Measurements from ENCODE around the gene ATN1. TPM values are rescaled to one million over a fixed set of nuclear protein-coding genes. Genes with fewer than 3 reads are reported as not detected.
A peak's percentile ranks its signal among the peaks of the same experiment; 100 is the strongest.

ATN1 gene
- total RNA-seq, 4 donors from 2014 or later = 11.5 to 31.5 (median 26.5) TPM

DNA sequence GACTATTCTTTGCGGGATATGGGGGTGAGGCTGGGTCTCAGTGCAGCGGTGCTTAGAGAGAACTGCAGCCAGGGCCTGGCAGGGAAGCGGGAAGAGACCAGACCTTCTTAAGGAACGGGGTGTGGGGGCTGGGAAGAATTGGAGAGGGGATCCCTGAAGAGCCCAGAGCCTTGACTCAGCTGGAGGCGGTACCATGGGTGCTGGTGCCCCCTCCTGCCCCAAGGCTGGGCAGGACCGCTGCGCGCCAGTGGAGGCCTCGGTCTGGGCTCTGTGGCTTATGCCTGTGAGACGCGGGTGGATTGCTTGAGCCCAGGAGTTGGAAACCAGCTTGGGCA is 14.5 kb downstream of the ATN1 start:
- ATAC-seq (no peak), DNase-seq (peak in 1 of 2 donors; percentile 43)
- TF ChIP-seq, protein P1, sequence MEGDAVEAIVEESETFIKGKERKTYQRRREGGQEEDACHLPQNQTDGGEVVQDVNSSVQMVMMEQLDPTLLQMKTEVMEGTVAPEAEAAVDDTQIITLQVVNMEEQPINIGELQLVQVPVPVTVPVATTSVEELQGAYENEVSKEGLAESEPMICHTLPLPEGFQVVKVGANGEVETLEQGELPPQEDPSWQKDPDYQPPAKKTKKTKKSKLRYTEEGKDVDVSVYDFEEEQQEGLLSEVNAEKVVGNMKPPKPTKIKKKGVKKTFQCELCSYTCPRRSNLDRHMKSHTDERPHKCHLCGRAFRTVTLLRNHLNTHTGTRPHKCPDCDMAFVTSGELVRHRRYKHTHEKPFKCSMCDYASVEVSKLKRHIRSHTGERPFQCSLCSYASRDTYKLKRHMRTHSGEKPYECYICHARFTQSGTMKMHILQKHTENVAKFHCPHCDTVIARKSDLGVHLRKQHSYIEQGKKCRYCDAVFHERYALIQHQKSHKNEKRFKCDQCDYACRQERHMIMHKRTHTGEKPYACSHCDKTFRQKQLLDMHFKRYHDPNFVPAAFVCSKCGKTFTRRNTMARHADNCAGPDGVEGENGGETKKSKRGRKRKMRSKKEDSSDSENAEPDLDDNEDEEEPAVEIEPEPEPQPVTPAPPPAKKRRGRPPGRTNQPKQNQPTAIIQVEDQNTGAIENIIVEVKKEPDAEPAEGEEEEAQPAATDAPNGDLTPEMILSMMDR (IDR thresholded peaks at IDR 0.05 in 4 of 5, conservative IDR thresholded peaks at IDR 0.05 in 1 of 5) = no peak
- TF ChIP-seq POLR2A (IDR thresholded peaks at IDR 0.05) = no peak
- no peak overlapping the region for H3K4me3 ChIP-seq
- H3K27me3 ChIP-seq = no peaks in the 10 kb centered on the region
- peaks cover 22 to 47% of the 10 kb centered on the region in 2 donors for H3K4me1 ChIP-seq
- in situ Hi-C loops (cut with MboI; ENCODE audit: low sequenced_read_pairs in 4 of 4) (loop anchor here in 2 of 4 donors (10.0 to 25.0 kb wide), 2 partner anchors 170 to 173 kb away; partner anchors contain the start of gene C1RL (in 1 of the 2)), intact Hi-C loops (cut with DNase I; ENCODE audit: low total_unique reads) (loop anchor here (5.0 kb wide), 2 partner anchors 75 to 150 kb away; partner anchors contain the start of genes C1R and TPI1)
- no peaks in the 10 kb centered on the region for H3K9me3 ChIP-seq
- peak overlapping the region; percentile 90 to 94 (median 93) for H3K27ac ChIP-seq
- peaks cover 0 to 16% of the 10 kb centered on the region in 2 donors for H3K36me3 ChIP-seq

DNA sequence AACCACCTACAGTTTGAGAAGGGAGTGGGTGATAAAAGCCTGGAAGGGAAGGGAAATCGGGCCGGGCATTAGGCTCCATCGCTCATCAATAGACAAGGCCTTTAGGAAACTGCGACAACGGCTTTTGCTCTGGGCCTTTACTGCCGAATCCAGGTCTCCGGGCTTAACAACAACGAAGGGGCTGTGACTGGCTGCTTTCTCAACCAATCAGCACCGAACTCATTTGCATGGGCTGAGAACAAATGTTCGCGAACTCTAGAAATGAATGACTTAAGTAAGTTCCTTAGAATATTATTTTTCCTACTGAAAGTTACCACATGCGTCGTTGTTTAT is 15.6 kb downstream of the ATN1 start:
- intact Hi-C loops (cut with DNase I; ENCODE audit: low total_unique reads) (loop anchor here (1.0 to 5.0 kb wide), 3 partner anchors 75 to 149 kb away; partner anchors contain the start of genes C1R, LPCAT3 and TPI1), in situ Hi-C loops (cut with MboI; ENCODE audit: low sequenced_read_pairs in 4 of 4) (loop anchor here in 2 of 4 donors (10.0 to 25.0 kb wide), 2 partner anchors 169 to 171 kb away; partner anchors contain the start of gene C1RL (in 1 of the 2))
- H3K4me1 ChIP-seq = peaks cover 19 to 40% of the 10 kb centered on the region in 2 donors
- H3K4me3 ChIP-seq = peak overlapping the region; percentile 67 to 82 (median 78)
- H3K9me3 ChIP-seq = no peaks in the 10 kb centered on the region
- H3K36me3 ChIP-seq = peaks cover 0 to 17% of the 10 kb centered on the region in 2 donors
- TF ChIP-seq, protein P1 (IDR thresholded peaks at IDR 0.05 in 4 of 5, conservative IDR thresholded peaks at IDR 0.05 in 1 of 5) = no peak
- no peak for TF ChIP-seq POLR2A (IDR thresholded peaks at IDR 0.05)
- DNase-seq (peak; percentile 82 to 88), ATAC-seq (peak; percentile 81)
- H3K27ac ChIP-seq = peak overlapping the region; percentile 90 to 94 (median 93)
- H3K27me3 ChIP-seq = no peaks in the 10 kb centered on the region

DNA sequence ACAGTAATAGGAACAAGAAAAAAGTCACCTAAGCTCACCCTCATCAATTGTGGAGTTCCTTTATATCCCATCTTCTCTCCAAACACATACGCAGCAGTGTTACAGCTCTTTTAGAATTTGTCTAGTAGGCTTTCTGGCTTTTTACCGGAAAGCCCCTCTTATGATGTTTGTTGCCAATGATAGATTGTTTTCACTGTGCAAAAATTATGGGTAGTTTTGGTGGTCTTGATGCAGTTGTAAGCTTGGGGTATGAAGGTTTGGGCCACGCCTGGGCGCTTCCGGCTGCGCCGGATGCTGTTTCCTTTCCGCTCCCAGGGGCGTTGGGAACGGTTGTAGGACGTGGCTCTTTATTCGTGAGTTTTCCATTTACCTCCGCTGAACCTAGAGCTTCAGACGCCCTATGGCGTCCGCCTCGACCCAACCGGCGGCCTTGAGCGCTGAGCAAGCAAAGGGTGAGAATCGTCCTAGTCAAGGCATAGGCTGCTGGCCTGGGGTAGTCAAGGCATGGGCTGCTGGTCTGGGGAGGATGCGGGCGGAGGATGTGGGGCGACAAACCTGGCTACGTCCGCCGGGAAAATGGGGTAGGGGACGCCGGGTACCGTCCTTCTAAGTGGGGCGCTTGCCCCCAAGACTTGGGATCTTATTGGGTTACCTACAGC is 16.1 kb downstream of the ATN1 start, which contains the start of the genes C12orf57 and RNU7-1:
Gene C12orf57 (plus strand): TSS at position 301 of the 659 bp plus-strand sequence. CDS start 100 bp downstream, at position 401.
Gene RNU7-1 (plus strand): TSS at position 95 of the 659 bp plus-strand sequence.
- Histone ChIP-seq H3K36me3 (peaks cover 0 to 17% of the 10 kb centered on the region in 2 donors), H3K4me1 (peaks cover 14 to 35% of the 10 kb centered on the region in 2 donors), H3K27ac (peak within 1 kb of the TSS; percentile 90 to 94 (median 93)), H3K4me3 (peak within 1 kb of the TSS; percentile 67 to 82 (median 78)), H3K27me3 (no peaks in the 10 kb centered on the region), H3K9me3 (no peaks in the 10 kb centered on the region)
- intact Hi-C loops (cut with DNase I; ENCODE audit: low total_unique reads) (loop anchor here (1.0 to 5.0 kb wide), 7 partner anchors 17 to 165 kb away; partner anchors contain the start of genes C1R, C1RL, EMG1 and LPCAT3), in situ Hi-C loops (cut with MboI; ENCODE audit: low sequenced_read_pairs in 4 of 4) (loop anchor here in 2 of 4 donors (10.0 to 25.0 kb wide), 2 partner anchors 168 to 171 kb away; partner anchors contain the start of gene C1RL (in 1 of the 2))
- ATAC-seq (peak; percentile 72 to 74), DNase-seq (peak in 1 of 2 donors; percentile 79)
- TF ChIP-seq, protein P1 (IDR thresholded peaks at IDR 0.05 in 4 of 5, conservative IDR thresholded peaks at IDR 0.05 in 1 of 5) = no peak
- TF ChIP-seq POLR2A (IDR thresholded peaks at IDR 0.05) = peak; percentile 79 to 90

DNA sequence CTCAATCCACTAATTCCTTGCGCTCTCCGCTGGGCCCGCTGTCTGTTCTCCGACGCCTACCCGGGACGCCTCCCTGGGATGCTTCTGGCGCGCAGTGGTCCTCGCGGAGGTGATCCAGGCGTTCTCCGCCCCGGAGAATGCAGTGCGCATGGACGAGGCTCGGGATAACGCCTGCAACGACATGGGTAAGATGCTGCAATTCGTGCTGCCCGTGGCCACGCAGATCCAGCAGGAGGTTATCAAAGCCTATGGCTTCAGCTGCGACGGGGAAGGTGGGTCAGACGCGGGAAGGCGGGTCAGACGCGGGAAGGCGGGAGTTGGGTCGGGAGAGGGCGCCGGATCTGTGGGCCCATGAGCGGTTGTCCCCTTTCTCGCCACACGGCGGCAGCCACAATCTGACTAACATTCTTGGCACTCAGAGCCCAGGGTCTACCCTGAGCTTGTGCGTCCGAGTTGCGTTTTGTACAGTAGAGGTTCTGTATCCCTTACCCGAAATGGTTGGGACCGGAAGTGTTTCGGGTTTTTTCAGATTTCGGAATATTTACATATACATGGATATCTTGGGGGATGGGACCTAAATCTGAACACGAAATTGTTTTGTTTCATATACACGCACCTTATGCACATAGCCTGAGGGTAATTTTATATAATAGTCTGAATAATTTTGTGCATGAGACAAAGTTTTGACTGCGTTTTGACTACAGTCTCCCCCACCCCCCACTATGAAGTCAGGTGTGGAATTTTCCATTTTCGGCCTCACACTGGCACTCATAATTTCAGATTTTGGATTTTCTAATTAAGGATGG is 16.8 kb downstream of the ATN1 start:
- Histone ChIP-seq H3K27ac (peak overlapping the region; percentile 90 to 94 (median 93)), H3K9me3 (no peaks in the 10 kb centered on the region), H3K27me3 (no peaks in the 10 kb centered on the region), H3K4me1 (peaks cover 13 to 30% of the 10 kb centered on the region in 2 donors), H3K4me3 (peak overlapping the region; percentile 67 to 82 (median 78)), H3K36me3 (peaks cover 0 to 17% of the 10 kb centered on the region in 2 donors)
- TF ChIP-seq, protein P1 (IDR thresholded peaks at IDR 0.05 in 4 of 5, conservative IDR thresholded peaks at IDR 0.05 in 1 of 5) = peak; percentile 89 to 96 (median 92)
- no peak for TF ChIP-seq POLR2A (IDR thresholded peaks at IDR 0.05)
- DNase-seq (peak; percentile 83 to 89), ATAC-seq (peak; percentile 62 to 66)
- in situ Hi-C loops (cut with MboI; ENCODE audit: low sequenced_read_pairs in 4 of 4) = loop anchor here in 2 of 4 donors (10.0 to 25.0 kb wide), 2 partner anchors 168 to 170 kb away; partner anchors contain the start of gene C1RL (in 1 of the 2)
- intact Hi-C loops (cut with DNase I; ENCODE audit: low total_unique reads) = loop anchor here (1.0 to 5.0 kb wide), 6 partner anchors 17 to 164 kb away; partner anchors contain the start of genes C1R, C1RL, EMG1 and PHB2
